SIG-M5 (cell line): Measurements from ENCODE around the gene NCOA7.

ENCODE experiments used
- DNase-seq: peaks from one replicate; lab custom pipeline; 2025; lab: John Stamatoyannopoulos, UW

The NCOA7 gene

GRCh38 chr6:125811259-125811658 is 20.5 kb downstream of the NCOA7 start:
- DNase-seq: peak; percentile 44

- DNase-seq: no peak
Measured at GRCh38 chr6:125812394-125813292, 21.9 kb downstream of the NCOA7 start.

GRCh38 chr6:125814481-125814880 is 23.7 kb downstream of the NCOA7 start:
- DNase-seq: no peak

GRCh38 chr6:125815080-125815910 is 24.5 kb downstream of the NCOA7 start:
- DNase-seq: no peak

- DNase-seq: no peak
Measured at GRCh38 chr6:125816828-125817280, 26.1 kb downstream of the NCOA7 start.

- no peak for DNase-seq
Measured at GRCh38 chr6:125818225-125818657, 27.5 kb downstream of the NCOA7 start.

- no peak for DNase-seq
Measured at GRCh38 chr6:125818772-125819260, 28.1 kb downstream of the NCOA7 start.

GRCh38 chr6:125819535-125820326 is 29.0 kb downstream of the NCOA7 start:
- no peak for DNase-seq

- DNase-seq: no peak
Measured at GRCh38 chr6:125821825-125822281, 31.1 kb downstream of the NCOA7 start.

- no peak for DNase-seq
Measured at GRCh38 chr6:125823180-125823579, 32.4 kb downstream of the NCOA7 start.

GRCh38 chr6:125824946-125825771 is 34.4 kb downstream of the NCOA7 start:
- DNase-seq: no peak

GRCh38 chr6:125826695-125827463 is 36.1 kb downstream of the NCOA7 start:
- DNase-seq: no peak

GRCh38 chr6:125827788-125828320 is 37.1 kb downstream of the NCOA7 start:
- no peak for DNase-seq

GRCh38 chr6:125828476-125829039 is 37.8 kb downstream of the NCOA7 start:
- DNase-seq: no peak

GRCh38 chr6:125829433-125829832 is 38.7 kb downstream of the NCOA7 start:
- DNase-seq: no peak

- no peak for DNase-seq
Measured at GRCh38 chr6:125831659-125832058, 40.9 kb downstream of the NCOA7 start.

- DNase-seq: no peak
Measured at GRCh38 chr6:125832391-125833117, 41.8 kb downstream of the NCOA7 start.

- no peak for DNase-seq
Measured at GRCh38 chr6:125834348-125834747, 43.6 kb downstream of the NCOA7 start.
